HEK293 (cell line): Measurements from ENCODE around the gene CIC.

Experiments used
- EGR2 ChIP-seq: fragments of 450-650 bp; formaldehyde crosslinking; IDR thresholded peaks from 2 replicates; pipeline ENCODE4 v1.5.1; 2016; ENCODE audit warnings: low read depth, missing biosample characterization, missing genetic modification characterization
- GLI4 ChIP-seq: fragments of 450-650 bp; formaldehyde crosslinking; IDR thresholded peaks from 2 replicates; pipeline ENCODE4 v1.5.1; 2016; ENCODE audit warnings: missing biosample characterization, missing genetic modification characterization
- GLIS1 ChIP-seq: fragments of 450-650 bp; formaldehyde crosslinking; IDR thresholded peaks from 2 replicates; pipeline ENCODE4 v1.5.1; 2016; ENCODE audit warnings: missing biosample characterization, missing genetic modification characterization
- GLIS2 ChIP-seq: fragments of 450-650 bp; formaldehyde crosslinking; IDR thresholded peaks from 2 replicates; pipeline ENCODE4 v1.5.1; 2016; ENCODE audit warnings: missing biosample characterization, missing genetic modification characterization
- KLF8 ChIP-seq: fragments of 450-650 bp; formaldehyde crosslinking; IDR thresholded peaks from 2 replicates; pipeline ENCODE4 v1.5.1; 2016; ENCODE audit warnings: missing biosample characterization, missing genetic modification characterization
- REPIN1 ChIP-seq: fragments of 450-650 bp; formaldehyde crosslinking; IDR thresholded peaks from 2 replicates; pipeline ENCODE4 v1.5.1; 2017; ENCODE audit warnings: missing biosample characterization, missing genetic modification characterization, low read depth
- SCRT2 ChIP-seq: fragments of 450-650 bp; formaldehyde crosslinking; IDR thresholded peaks from 2 replicates; pipeline ENCODE4 v1.5.1; 2016; ENCODE audit warnings: missing biosample characterization, missing genetic modification characterization
- ZBTB21 ChIP-seq: fragments of 450-650 bp; formaldehyde crosslinking; IDR thresholded peaks from 2 replicates; pipeline ENCODE4 v1.5.1; 2017; ENCODE audit warnings: missing biosample characterization, missing genetic modification characterization
- ZBTB48 ChIP-seq: fragments of 450-650 bp; formaldehyde crosslinking; IDR thresholded peaks from 2 replicates; pipeline ENCODE4 v1.5.1; 2016; ENCODE audit warnings: missing biosample characterization, missing genetic modification characterization
- ZFHX2 ChIP-seq: fragments of 450-650 bp; formaldehyde crosslinking; conservative IDR thresholded peaks from 2 replicates; pipeline ENCODE4 v1.5.1; 2016; ENCODE audit warnings: missing biosample characterization, missing genetic modification characterization
- ZFP3 ChIP-seq: fragments of 450-650 bp; formaldehyde crosslinking; IDR thresholded peaks from 2 replicates; pipeline ENCODE4 v1.5.1; 2016; ENCODE audit warnings: low read depth, missing biosample characterization, missing genetic modification characterization
- ZNF114 ChIP-seq: fragments of 450-650 bp; formaldehyde crosslinking; IDR thresholded peaks from 2 replicates; pipeline ENCODE4 v1.5.0; 2017; ENCODE audit warnings: missing biosample characterization, missing genetic modification characterization
- ZNF341 ChIP-seq: fragments of 450-650 bp; formaldehyde crosslinking; IDR thresholded peaks from 2 replicates; pipeline ENCODE4; 2016; ENCODE audit warnings: low read depth, missing biosample characterization, missing genetic modification characterization
- ZNF391 ChIP-seq: fragments of 450-650 bp; formaldehyde crosslinking; IDR thresholded peaks from 2 replicates; pipeline ENCODE4 v1.5.1; 2016; ENCODE audit warnings: low read depth, missing biosample characterization, missing genetic modification characterization, borderline replicate concordance
- ZNF404 ChIP-seq: fragments of 450-650 bp; formaldehyde crosslinking; IDR thresholded peaks from 2 replicates; pipeline ENCODE4 v1.5.1; 2017; ENCODE audit warnings: missing biosample characterization, missing genetic modification characterization
- ZNF521 ChIP-seq: fragments of 450-650 bp; formaldehyde crosslinking; IDR thresholded peaks from 2 replicates; pipeline ENCODE4 v1.5.1; 2017; ENCODE audit warnings: missing biosample characterization, mild to moderate bottlenecking, missing genetic modification characterization
- ZNF658 ChIP-seq: fragments of 450-650 bp; formaldehyde crosslinking; IDR thresholded peaks from 2 replicates; pipeline ENCODE4; 2016; ENCODE audit warnings: missing biosample characterization, missing genetic modification characterization
- ZNF785 ChIP-seq: fragments of 450-650 bp; formaldehyde crosslinking; IDR thresholded peaks from 2 replicates; pipeline ENCODE4 v1.5.1; 2016; ENCODE audit warnings: missing biosample characterization, missing genetic modification characterization
- ZNF792 ChIP-seq: fragments of 450-650 bp; formaldehyde crosslinking; IDR thresholded peaks from 2 replicates; pipeline ENCODE4 v1.5.1; 2016; ENCODE audit warnings: missing biosample characterization, missing genetic modification characterization
- ZNF843 ChIP-seq: fragments of 450-650 bp; formaldehyde crosslinking; IDR thresholded peaks from 2 replicates; pipeline ENCODE4 v1.5.1; 2016; ENCODE audit warnings: missing biosample characterization, missing genetic modification characterization
- ZSCAN16 ChIP-seq: fragments of 450-650 bp; formaldehyde crosslinking; IDR thresholded peaks from 2 replicates; pipeline ENCODE4 v1.5.1; 2016; ENCODE audit warnings: missing biosample characterization, missing genetic modification characterization
- TF ChIP-seq, protein P1 (sequence below): fragments of 450-650 bp; formaldehyde crosslinking; IDR thresholded peaks from 2 replicates; pipeline ENCODE4 v1.5.1; 2016; ENCODE audit warnings: missing biosample characterization, missing genetic modification characterization, low read depth
- TF ChIP-seq, protein P2 (sequence below): fragments of 450-650 bp; formaldehyde crosslinking; IDR thresholded peaks from 2 replicates; pipeline ENCODE4 v1.5.1; 2016; ENCODE audit warnings: missing biosample characterization, missing genetic modification characterization, borderline replicate concordance
- TF ChIP-seq, protein P3 (sequence below): fragments of 450-650 bp; formaldehyde crosslinking; IDR thresholded peaks from 2 replicates; pipeline ENCODE4 v1.5.1; 2016; ENCODE audit warnings: missing biosample characterization, missing genetic modification characterization
- TF ChIP-seq, protein P4 (sequence below): fragments of 450-650 bp; formaldehyde crosslinking; IDR thresholded peaks from 2 replicates; pipeline ENCODE4 v1.5.1; 2016; ENCODE audit warnings: missing biosample characterization, missing genetic modification characterization, borderline replicate concordance
- TF ChIP-seq, protein P5 (sequence below): fragments of 450-650 bp; formaldehyde crosslinking; IDR thresholded peaks from 2 replicates; pipeline ENCODE4 v1.5.1; 2016; ENCODE audit warnings: missing biosample characterization, missing genetic modification characterization
- TF ChIP-seq, protein P6 (sequence below): sonication (generic); formaldehyde crosslinking; IDR thresholded peaks from 2 replicates; pipeline ENCODE4 v1.8.1; 2022; ENCODE audit warnings: mild to moderate bottlenecking, moderate library complexity, missing genetic modification reagents

The CIC gene

DNA sequence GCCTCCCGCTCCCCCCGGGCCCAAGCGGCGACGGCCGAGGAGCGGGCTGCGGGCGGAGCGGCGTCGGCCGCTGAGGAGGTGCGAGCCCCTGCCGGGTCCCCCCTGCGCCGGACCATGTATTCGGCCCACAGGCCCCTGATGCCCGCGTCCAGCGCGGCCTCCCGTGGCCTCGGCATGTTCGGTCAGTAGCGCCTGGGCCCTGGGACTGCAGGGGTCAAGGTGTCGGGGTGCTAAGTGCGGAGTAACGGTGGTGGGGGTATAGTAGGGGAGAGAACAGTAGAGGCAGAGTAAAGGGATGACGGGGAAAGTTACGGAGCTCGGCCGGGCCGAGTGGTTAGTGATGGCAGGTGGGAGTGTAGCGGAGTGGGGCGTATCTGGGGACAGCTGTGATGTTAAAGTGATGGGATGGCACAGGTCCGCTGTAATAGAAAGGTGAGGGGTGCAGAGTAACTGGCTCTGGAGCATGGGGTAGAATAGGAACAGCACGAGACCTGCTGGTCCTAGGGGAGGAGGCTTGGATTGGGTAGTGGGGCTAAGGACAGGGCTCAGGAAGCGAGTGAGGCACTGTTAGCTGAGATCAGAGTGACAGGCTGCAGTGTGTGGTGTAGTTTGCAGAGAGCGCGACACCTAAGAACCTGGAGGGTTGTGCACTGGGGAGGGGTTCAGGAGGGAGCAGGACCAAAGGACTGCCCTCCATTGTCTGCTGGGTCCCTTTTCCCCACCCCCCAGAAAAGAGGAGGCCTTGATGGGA is 15.7 kb downstream of the CIC start (continued):
- TF ChIP-seq, protein P1, sequence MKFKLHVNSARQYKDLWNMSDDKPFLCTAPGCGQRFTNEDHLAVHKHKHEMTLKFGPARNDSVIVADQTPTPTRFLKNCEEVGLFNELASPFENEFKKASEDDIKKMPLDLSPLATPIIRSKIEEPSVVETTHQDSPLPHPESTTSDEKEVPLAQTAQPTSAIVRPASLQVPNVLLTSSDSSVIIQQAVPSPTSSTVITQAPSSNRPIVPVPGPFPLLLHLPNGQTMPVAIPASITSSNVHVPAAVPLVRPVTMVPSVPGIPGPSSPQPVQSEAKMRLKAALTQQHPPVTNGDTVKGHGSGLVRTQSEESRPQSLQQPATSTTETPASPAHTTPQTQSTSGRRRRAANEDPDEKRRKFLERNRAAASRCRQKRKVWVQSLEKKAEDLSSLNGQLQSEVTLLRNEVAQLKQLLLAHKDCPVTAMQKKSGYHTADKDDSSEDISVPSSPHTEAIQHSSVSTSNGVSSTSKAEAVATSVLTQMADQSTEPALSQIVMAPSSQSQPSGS, result no peak
- TF ChIP-seq ZSCAN16 (tag by site-specific recombination) (no peak), ZNF521 (tag by site-specific recombination) (no peak), ZFHX2 (peak; percentile 56; the same call in 1 of the 2 replicates), SCRT2 (tag by site-specific recombination) (no peak), ZNF792 (tag by site-specific recombination) (peak; percentile 35; the same call in 1 of the 2 replicates), KLF8 (tag by site-specific recombination) (peak; percentile 66; the same call in 1 of the 2 replicates), ZNF114 (tag by site-specific recombination) (no peak), ZNF391 (tag by site-specific recombination) (peak; percentile 46; the same call in 1 of the 2 replicates), ZBTB48 (tag by site-specific recombination) (peak; percentile 54; the same call in 1 of the 2 replicates), GLI4 (tag by site-specific recombination) (no peak), ZNF658 (no peak), ZFP3 (tag by site-specific recombination) (no peak), ZNF785 (tag by site-specific recombination) (peak; percentile 64; the same call in 1 of the 2 replicates), REPIN1 (tag by site-specific recombination) (peak; percentile 61; the same call in 1 of the 2 replicates), GLIS1 (peak; percentile 71), GLIS2 (peak; percentile 88), EGR2 (0 out of 2 replicates have a peak, but pooled peaks have one; percentile 22), ZNF341 (tag by site-specific recombination) (peak; percentile 76), ZNF843 (tag by site-specific recombination) (peak; percentile 38; the same call in 1 of the 2 replicates), ZNF404 (no peak), ZBTB21 (tag by site-specific recombination) (peak; percentile 19; the same call in 1 of the 2 replicates)
- TF ChIP-seq, protein P2, sequence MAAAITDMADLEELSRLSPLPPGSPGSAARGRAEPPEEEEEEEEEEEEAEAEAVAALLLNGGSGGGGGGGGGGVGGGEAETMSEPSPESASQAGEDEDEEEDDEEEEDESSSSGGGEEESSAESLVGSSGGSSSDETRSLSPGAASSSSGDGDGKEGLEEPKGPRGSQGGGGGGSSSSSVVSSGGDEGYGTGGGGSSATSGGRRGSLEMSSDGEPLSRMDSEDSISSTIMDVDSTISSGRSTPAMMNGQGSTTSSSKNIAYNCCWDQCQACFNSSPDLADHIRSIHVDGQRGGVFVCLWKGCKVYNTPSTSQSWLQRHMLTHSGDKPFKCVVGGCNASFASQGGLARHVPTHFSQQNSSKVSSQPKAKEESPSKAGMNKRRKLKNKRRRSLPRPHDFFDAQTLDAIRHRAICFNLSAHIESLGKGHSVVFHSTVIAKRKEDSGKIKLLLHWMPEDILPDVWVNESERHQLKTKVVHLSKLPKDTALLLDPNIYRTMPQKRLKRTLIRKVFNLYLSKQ (tag by site-specific recombination), result no peak; the same call in 1 of the 2 replicates
- TF ChIP-seq, protein P3, sequence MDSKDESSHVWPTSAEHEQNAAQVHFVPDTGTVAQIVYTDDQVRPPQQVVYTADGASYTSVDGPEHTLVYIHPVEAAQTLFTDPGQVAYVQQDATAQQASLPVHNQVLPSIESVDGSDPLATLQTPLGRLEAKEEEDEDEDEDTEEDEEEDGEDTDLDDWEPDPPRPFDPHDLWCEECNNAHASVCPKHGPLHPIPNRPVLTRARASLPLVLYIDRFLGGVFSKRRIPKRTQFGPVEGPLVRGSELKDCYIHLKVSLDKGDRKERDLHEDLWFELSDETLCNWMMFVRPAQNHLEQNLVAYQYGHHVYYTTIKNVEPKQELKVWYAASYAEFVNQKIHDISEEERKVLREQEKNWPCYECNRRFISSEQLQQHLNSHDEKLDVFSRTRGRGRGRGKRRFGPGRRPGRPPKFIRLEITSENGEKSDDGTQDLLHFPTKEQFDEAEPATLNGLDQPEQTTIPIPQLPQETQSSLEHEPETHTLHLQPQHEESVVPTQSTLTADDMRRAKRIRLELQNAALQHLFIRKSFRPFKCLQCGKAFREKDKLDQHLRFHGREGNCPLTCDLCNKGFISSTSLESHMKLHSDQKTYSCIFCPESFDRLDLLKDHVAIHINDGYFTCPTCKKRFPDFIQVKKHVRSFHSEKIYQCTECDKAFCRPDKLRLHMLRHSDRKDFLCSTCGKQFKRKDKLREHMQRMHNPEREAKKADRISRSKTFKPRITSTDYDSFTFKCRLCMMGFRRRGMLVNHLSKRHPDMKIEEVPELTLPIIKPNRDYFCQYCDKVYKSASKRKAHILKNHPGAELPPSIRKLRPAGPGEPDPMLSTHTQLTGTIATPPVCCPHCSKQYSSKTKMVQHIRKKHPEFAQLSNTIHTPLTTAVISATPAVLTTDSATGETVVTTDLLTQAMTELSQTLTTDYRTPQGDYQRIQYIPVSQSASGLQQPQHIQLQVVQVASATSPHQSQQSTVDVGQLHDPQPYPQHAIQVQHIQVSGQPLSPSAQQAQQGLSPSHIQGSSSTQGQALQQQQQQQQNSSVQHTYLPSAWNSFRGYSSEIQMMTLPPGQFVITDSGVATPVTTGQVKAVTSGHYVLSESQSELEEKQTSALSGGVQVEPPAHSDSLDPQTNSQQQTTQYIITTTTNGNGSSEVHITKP (tag by site-specific recombination), result no peak; the same call in none of the 2 replicates
- TF ChIP-seq, protein P4, sequence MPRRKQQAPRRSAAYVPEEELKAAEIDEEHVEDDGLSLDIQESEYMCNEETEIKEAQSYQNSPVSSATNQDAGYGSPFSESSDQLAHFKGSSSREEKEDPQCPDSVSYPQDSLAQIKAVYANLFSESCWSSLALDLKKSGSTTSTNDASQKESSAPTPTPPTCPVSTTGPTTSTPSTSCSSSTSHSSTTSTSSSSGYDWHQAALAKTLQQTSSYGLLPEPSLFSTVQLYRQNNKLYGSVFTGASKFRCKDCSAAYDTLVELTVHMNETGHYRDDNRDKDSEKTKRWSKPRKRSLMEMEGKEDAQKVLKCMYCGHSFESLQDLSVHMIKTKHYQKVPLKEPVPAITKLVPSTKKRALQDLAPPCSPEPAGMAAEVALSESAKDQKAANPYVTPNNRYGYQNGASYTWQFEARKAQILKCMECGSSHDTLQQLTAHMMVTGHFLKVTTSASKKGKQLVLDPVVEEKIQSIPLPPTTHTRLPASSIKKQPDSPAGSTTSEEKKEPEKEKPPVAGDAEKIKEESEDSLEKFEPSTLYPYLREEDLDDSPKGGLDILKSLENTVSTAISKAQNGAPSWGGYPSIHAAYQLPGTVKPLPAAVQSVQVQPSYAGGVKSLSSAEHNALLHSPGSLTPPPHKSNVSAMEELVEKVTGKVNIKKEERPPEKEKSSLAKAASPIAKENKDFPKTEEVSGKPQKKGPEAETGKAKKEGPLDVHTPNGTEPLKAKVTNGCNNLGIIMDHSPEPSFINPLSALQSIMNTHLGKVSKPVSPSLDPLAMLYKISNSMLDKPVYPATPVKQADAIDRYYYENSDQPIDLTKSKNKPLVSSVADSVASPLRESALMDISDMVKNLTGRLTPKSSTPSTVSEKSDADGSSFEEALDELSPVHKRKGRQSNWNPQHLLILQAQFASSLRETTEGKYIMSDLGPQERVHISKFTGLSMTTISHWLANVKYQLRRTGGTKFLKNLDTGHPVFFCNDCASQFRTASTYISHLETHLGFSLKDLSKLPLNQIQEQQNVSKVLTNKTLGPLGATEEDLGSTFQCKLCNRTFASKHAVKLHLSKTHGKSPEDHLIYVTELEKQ (tag by site-specific recombination), result no peak
- TF ChIP-seq, protein P5, sequence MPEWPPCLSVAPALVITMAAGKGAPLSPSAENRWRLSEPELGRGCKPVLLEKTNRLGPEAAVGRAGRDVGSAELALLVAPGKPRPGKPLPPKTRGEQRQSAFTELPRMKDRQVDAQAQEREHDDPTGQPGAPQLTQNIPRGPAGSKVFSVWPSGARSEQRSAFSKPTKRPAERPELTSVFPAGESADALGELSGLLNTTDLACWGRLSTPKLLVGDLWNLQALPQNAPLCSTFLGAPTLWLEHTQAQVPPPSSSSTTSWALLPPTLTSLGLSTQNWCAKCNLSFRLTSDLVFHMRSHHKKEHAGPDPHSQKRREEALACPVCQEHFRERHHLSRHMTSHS, result no peak
- TF ChIP-seq, protein P6, sequence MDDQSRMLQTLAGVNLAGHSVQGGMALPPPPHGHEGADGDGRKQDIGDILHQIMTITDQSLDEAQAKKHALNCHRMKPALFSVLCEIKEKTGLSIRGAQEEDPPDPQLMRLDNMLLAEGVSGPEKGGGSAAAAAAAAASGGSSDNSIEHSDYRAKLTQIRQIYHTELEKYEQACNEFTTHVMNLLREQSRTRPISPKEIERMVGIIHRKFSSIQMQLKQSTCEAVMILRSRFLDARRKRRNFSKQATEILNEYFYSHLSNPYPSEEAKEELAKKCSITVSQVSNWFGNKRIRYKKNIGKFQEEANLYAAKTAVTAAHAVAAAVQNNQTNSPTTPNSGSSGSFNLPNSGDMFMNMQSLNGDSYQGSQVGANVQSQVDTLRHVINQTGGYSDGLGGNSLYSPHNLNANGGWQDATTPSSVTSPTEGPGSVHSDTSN, result no peak
